HG02840 (cell line): Measurements from ENCODE around the gene ZDHHC7.
"Not testable (repeated sequence)": the region's sequence is repeated elsewhere in the genome, so short reads cannot be mapped to it uniquely, and the experiment has no call there.

Experiments
- ATAC-seq: cut with Tn5 transposase; IDR thresholded peaks from one replicate; pipeline ENCODE4 v1.9.1; 2021; ENCODE audit warnings: mild to moderate bottlenecking, moderate library complexity, moderate number of reproducible peaks; ENCODE audit not compliant: unreplicated experiment, low FRiP score

ZDHHC7 gene

DNA sequence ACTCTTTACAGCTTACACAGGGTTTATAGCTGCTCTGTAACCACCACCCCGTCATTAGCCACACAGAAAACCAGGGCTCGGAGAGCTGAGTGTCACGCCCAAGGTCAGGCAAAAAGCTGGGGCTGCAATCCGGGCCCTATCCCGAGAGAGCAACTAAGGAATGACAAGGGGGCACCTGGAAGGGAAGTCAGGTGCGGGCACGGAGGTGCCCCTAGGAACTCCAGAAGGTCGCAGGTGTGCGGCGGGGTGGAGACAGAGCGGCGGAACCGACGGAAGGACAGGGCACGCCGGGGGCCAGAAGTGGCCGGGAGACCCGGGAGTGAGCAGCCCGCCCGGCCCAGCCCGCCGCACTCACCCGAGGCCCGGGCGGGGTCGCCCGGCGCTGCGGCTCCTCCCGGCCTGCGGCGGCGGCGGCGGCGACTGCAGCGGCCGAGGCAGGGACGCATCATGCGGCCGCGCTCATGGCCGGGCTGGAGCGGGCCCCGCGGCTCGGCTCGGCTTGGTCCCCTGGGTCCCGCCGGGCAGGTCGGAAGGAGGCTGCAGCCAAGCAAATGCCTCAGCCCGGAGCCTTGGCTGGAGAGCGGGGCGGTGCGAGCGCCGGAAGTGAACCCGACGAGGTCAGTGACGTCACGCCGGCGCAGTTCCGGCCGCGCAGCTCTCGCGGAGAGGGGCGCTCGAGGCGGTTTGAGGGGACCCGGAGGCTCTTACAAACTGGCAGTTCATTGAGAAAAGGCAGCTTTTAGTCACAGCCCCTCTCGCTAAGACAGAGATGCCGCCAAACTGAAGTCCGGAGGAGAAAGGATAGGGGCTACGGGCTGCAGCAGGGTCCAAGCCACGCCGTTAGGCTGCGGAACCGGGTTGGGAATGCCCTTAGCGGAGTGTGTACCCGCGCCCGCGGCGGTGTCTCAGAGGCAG is at the start of gene ZDHHC7:
ZDHHC7 (minus strand) TSS at position 605 of the 915 bp plus-strand sequence. CDS start 20,917 bp downstream, outside the sequence.
- ATAC-seq: peak; percentile 87

GRCh38 chr16:85058909-85059308 is 47.6 kb upstream of the ZDHHC7 start:
- ATAC-seq: no peak

DNA sequence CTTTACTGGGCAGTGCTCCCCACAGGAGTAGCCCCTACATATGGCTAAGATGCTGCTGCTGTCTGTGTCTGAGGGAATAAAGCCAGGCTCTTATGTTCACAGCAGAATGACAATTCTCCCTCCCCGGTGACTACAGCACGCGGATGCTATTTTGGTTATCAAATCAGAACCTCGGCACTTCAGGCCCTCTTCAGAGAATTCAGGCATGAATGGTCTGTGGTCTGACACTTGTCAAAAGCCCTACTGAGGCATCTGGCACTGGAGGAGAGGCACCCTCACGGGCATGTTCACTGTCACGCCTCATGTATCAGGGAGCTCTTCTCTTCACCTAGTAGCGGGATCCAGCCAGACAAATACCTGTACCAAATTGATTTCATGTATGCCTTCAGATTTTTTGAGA is 46.6 kb upstream of the ZDHHC7 start:
- ATAC-seq: no peak

GRCh38 chr16:85057212-85057889 is 46.0 kb upstream of the ZDHHC7 start:
- ATAC-seq: no peak

GRCh38 chr16:85056211-85056748 is 44.9 kb upstream of the ZDHHC7 start:
- ATAC-seq: no peak

- peak; percentile 74 for ATAC-seq
Measured at GRCh38 chr16:85055493-85056210, 44.3 kb upstream of the ZDHHC7 start.

GRCh38 chr16:85054948-85055492 is 43.7 kb upstream of the ZDHHC7 start:
- no peak for ATAC-seq

DNA sequence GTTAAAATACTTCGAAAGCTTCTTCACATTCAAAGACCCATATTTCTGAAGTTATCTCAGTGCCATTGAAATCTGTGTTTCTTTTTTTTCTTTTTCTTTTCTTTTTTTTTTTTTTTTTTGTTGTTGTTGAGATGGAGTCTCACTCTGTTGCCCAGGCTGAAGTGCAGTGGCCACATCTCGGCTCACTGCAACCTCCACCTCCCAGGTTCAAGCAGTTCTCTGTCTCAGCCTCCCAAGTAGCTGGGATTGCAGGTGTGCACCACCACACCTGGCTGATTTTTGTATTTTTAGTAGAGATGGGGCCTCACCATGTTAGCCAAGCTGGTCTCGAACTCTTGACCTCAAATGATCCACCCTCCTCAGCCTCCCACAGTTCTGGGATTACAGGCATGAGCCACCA is 43.0 kb upstream of the ZDHHC7 start:
- ATAC-seq: not testable (repeated sequence)

DNA sequence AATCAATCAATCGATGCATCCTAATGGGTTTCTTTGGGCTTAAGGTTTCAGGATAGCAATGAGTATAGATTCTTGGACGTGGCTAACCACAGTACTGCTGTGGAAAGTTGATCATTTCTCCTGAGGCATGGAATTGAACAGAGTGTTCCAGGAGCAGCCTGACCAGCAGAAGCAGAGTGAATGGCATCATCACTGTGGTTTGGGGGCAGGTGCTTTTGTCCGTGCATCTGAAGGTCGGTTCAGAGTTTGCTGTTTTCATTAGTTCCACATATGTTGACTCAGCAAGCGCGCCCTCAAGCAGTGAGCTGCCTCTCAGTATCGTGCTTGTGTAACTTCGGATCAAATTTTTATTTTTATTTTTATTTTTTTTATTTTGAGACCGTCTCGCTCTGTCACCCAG is 41.2 kb upstream of the ZDHHC7 start:
- no peak for ATAC-seq

DNA sequence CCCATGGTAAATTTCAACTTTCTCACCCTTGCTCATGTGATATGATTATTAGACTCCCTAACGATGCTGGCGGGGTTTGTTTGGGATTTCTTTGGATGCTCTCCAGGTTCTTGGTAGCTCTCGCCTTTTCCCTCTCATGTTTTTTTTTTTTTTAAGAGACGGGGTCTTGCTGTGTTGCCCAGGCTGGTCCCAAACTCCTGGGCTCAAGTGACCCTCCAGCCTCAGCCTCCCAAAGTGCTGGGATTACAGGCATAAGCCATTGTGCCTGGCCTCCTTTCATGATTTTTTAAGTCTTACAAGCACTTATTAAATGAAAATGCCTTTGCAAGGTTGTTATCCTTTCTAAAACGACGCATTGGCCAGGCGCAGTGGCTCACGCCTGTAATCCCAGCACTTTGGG is 40.3 kb upstream of the ZDHHC7 start:
- no peak for ATAC-seq

GRCh38 chr16:85051067-85051581 is 39.8 kb upstream of the ZDHHC7 start:
- ATAC-seq: no peak

DNA sequence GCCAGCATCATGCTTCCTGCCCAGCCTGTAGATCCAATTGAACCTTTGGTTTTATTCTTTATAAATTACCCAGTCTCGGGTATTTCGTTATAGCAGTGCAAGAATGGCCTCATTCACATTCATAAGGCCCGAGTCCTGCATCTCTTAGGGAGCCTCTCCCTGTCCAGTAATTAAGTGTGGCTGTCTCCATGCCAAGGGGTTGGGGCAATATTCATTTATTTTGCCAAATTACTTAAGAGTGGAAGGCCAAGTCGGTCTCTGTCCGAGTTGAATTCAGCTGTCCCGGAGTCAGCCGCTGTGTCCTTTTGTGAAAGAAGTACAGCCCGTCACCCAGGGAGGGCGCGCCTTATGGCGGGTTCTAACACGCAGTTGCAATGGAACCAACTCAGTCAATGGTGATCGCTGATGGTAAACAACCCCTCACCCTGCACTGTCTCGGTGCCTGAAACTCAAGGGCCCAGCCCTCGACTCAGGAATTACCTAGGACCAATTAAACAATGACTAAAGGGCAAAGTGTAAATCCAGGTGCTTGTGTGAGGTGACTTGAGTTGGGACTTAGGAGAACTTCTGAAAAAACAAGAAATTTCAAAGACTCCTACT is 38.5 kb upstream of the ZDHHC7 start:
- ATAC-seq: no peak

DNA sequence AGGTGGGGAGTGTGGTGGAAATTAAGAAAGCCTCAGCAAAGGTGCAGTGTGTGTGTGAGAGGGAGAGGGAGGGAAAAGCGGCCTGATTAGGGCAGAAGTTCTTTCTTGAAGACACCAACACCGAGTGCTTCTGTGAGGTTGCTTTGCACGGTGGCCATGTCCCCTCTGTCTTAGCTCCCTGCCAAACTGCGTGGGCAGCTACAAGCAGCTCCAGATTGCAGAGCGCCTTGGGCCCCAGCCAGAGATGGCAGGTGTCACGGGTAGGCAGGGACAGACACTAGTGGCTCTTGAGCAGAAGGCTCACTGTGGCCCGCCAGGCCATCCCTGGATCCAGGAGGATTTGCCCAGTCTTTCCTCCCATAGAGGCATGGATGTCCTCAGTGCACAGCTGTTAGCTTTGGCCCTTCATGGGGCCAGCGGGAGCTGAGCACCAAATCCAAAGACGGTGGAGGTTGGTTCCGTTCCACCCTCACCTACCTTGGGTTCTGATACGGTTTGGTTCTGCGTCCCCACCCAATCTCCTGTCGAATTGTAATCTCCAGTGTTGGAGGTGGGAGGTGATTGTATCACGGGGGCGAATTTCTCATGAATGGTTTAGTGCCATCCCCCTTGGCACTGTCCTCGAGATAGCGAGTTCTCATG is 37.7 kb upstream of the ZDHHC7 start:
- ATAC-seq: no peak

DNA sequence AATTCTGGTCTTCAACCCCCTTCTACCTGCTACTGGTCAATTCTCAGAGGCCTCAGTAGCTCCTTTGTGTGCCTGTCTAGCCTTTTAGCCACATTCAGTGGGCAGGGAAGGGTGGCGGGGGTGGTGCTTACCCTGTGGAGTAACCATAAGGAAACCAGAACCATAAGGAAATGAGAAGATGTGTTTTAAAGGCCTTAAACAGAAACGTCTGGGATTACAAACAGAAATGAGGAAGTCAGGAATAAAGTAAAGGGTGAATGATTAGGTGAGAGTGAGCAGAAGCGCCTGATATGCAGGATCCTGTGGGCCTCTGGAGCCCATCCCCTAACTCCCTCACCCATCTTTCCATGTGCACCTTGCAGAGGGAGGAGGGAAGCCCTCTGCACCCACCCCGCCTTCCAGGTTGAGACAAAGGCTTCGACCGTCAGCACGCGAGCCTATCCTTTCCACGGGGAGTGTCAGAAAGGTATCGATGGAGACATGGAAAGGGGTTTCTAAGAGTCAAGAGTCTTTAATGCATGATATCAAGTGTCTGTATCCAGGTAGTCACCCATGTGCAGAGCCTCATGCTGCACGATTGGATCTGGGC is 36.6 kb upstream of the ZDHHC7 start:
- ATAC-seq: no peak

- no peak for ATAC-seq
Measured at GRCh38 chr16:85046931-85047866, 35.9 kb upstream of the ZDHHC7 start.

GRCh38 chr16:85046472-85046916 is 35.2 kb upstream of the ZDHHC7 start:
- no peak for ATAC-seq

GRCh38 chr16:85045641-85046471 is 34.5 kb upstream of the ZDHHC7 start:
- ATAC-seq: no peak
